DMS 273 treated with DMSO at 0.1 percent for 48 hours (cell line): ENCODE results near the gene SMIM12.
"Not testable (repeated sequence)": the region's sequence is repeated elsewhere in the genome, so short reads cannot be mapped to it uniquely, and the experiment has no call there.

Experiments used
- DNase-seq: peaks from one replicate; lab custom pipeline; 2025; lab: John Stamatoyannopoulos, UW

Gene SMIM12

GRCh38 chr1:34843392-34844251, 15.9 kb downstream of the SMIM12 start:
- DNase-seq, result no peak

GRCh38 chr1:34842952-34843371, 16.6 kb downstream of the SMIM12 start:
- DNase-seq, result no peak

- DNase-seq, result no peak
Measured at GRCh38 chr1:34842073-34842472, 17.5 kb downstream of the SMIM12 start.

DNA sequence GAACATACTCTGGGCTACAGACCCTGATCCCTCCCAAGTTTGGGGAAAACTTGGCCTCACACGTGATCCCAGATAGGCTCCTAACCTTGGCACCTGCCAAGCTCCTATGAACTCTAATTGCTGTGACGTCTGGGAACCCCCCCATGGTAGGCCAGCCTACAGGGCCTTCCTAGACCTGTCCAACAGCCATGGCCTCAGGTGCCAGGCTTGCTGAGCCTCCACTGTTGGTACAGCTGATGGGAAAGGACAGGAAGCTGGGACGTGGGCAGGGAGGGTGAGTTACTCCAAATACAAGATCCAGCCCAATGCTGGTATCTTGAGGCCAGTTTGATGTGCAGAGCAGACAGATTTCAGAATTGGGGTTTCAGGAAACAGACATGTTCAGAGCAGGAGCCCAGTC, 19.1 kb downstream of the SMIM12 start:
- DNase-seq, result no peak

DNA sequence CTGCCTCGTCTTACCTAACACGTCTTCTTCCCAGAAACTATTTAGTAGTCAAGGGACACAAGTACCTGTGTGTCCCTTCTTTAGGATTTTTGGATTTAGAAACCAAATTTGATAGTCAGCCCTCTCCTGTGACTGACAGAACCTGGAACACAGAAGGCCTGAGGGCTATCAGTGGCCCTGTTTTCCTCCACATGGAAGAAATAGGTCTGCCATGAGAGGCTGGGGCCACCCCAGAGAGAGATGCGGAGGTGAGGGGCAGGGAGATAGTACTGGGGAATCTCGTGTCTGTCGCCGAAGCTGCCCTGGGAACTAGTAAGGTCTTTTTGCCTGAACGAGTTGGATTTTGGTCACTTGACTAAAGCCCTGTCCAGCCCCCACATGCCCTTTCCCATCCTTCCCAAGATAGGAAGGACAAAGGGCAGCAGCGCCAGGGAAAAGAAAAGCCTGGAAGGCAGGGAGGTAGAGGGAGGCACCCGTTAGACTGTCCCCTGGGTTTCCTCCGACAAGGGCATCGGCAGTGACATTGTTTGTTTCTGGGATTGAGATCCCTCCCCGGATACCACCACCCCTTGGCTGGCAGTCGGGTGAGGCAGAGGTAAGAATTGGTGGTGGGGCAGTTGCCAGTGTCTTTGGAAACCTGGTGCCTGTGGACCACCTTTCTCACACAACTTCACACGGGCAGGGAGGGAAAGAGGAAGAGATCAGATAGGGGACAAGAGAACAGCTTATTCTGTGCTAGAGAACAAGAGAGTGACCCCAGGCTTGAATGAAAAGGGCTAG, 19.8 kb downstream of the SMIM12 start:
- no peak for DNase-seq

DNA sequence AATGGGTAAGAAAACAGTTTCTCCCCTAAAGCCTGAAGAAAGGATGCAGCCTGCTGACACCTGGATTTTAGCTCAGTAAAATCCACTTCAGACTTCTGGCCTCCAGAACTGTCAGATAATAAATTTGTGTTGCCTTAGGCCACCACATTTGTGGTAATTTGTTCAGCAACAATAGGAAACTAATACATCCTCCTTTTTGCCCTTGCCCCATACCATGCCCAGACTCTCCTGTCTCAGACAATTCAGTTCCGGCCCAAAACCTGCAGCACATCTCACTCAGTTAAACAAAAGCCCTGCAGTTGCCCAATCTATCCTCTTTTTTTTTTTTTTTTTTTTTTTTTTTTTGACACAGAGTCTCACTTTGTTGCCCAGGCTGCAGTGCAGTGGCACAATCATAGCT, 25.8 kb downstream of the SMIM12 start:
- DNase-seq, result no peak

GRCh38 chr1:34831721-34832246, 27.8 kb downstream of the SMIM12 start:
- DNase-seq, result no peak

- DNase-seq, result no peak
Measured at GRCh38 chr1:34829250-34829649, 30.3 kb downstream of the SMIM12 start.

DNA sequence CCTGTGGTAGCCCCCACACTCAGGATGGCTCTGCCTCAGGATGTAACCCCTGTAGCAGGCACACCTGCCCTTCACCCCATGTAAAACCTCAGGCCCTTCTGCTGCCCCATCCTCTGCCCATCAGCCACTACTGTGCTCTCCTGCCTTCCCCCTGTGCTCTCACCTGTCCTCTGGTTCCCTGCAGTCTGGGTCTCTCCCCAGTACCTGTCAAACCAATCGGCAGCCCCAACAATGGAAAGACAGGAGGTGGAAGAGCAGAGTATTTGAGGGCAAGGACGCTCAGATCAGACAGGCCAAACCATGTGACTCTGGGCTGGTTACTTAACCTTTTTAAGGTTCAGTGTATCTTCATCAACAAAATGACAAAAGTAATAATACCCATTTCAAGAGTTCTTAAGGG, 30.9 kb downstream of the SMIM12 start:
- no peak for DNase-seq

DNA sequence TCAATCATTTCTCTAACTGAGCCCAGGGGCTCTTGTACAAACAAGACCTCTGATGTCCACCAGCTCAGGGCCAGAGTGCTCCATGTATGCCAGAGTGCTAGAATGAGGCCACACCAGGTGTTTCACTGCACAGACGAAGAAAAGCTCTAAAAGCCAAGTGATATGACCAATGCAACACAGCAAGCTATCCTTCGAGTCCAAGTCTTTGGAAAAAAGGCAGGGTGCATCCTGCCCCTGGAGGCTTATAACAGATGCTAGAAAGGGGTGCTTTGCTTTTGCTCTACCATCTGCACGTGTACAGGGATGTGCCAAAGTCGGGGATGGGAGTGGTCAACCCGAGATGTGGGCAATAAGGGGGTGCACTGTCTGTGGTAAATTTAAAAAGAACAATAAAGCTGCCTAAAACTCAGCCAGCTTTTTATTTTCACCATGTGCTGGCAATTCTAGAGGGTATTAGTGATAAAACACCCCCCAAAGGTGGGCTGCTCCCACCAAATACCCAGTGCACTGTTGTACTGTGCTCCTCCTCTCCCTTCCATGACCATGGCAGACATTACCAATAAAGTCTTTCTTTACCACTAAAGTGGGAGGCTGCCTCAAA, 32.1 kb downstream of the SMIM12 start:
- DNase-seq, result no peak

DNA sequence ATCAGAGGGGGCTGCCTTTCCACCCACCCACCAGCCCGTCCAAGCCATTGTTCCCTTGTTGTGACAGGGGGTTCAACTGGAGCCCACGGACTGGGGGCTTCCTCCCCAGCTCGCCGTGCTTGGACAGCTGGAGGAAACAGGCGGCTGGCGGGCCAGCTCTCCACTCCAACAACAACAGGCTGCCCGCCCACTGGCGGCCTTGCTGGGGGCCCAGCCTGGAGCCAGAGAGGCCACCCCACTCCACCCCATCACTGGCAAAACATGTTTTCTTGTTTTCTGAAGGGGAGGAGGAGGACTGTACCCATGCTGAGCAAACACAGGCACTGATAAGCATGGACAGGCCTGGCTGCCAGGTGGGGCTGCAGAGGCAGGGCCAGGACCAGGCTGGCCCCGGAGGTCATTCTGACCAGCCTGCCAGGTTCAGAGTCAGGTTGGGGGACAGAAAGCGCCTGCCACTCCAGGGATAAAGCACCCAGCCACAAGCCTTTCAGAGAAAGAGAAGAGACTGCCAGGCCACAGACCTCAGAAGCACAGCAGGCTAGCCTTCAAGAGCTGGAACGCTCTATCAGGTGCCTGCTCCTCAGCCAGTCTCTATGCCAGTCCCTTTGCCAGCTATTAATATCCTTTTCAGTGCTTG, 34.0 kb downstream of the SMIM12 start:
- DNase-seq, result no peak

GRCh38 chr1:34824817-34825454, 34.6 kb downstream of the SMIM12 start:
- no peak for DNase-seq

GRCh38 chr1:34822202-34822601, 37.3 kb downstream of the SMIM12 start:
- DNase-seq, result no peak

GRCh38 chr1:34818862-34819261, 40.7 kb downstream of the SMIM12 start:
- not testable (repeated sequence) for DNase-seq

- DNase-seq, result no peak
Measured at GRCh38 chr1:34816778-34817177, 42.8 kb downstream of the SMIM12 start.

- no peak for DNase-seq
Measured at GRCh38 chr1:34816332-34816731, 43.2 kb downstream of the SMIM12 start.

GRCh38 chr1:34810781-34811180, 48.8 kb downstream of the SMIM12 start:
- not testable (repeated sequence) for DNase-seq

DNA sequence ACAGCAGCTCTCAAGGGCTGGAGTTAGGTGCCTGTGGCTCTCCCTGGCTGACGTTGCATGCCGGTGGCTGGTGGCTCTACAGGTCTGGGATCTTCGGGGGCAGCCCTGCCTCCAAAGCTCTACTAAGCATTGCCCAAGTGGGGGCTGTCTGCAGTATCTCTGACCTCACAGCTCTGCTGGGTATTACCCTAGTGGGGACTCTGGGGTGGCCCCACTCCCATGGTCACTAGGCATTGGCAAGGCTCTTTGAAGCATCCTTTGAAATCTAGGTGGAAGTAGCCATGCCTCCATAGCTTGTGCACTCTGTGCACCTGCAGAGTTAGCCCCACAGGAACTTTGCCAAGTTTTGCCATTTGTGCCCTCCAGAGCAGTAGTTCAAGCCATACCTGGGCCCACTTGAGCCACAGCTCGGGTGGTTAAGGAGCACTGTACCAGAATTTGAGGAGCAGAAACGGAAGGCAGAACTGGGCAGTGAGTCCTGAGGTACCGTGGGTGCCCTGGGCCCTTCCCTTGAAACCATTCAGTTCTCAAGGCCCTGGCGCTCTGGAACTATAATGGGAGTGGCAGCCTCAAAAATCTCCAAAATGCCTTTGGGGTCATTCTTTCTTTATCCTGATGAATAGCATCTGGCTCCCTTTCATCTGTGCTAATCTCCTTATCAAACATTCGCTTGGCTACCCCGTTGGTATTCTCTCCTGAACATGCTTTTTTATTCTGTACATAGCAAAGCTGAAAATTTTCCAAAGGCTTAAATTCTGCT, 51.3 kb downstream of the SMIM12 start:
- no peak for DNase-seq

DNA sequence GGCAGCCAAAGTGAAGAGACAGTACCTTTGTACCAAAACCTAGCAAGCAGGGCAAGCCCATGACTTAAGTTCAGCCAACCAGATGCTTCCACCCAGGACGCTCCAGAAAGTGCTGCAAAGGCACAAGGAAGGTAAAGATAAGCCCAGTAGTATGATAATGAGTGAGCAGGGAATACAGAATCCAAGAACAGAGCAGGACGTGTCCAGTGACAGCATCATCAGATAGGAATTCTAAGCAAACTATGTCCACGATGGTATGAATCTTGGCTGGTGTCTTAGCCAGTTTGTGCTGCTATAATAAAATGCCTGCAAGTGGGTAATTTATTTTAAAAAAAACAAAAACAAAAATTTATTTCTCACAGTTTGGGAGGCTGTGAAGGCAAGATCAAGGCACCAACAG, 53.2 kb downstream of the SMIM12 start:
- DNase-seq, result no peak

GRCh38 chr1:34803770-34804169, 55.8 kb downstream of the SMIM12 start:
- DNase-seq, result no peak
